Measurements from ENCODE around the gene DMAP1.

Gene DMAP1

DNA sequence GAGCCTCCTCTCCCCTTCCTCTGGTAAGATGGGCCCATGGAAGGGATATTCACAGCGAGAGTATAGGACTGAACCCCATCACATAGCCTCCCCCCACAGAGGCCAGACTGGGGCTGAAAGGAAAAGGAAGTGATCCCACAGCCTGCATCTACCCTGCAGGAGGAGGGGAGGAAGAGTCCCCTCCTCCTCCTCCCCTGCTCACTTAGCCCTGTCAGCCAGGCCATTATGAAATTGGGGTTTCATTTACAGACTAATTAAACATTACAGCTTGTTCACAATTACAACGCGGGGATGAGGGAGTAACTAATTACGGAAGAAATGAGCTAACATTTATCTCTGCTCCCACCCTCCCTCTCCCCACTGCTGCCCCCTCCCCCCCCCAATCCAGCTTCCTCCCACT is 25.4 kb downstream of the DMAP1 start:
- Histone ChIP-seq H4K20me1 (ENCODE audit: insufficient read depth, low read length) (no peaks in the 10 kb centered on the region), H3K79me2 (ENCODE audit: low read length) (no peaks in the 10 kb centered on the region), H3K4me2 (ENCODE audit: low read depth, low read length) (no peak overlapping the region), H3K9me2 (replicated peaks; ENCODE audit: insufficient read depth, low read length) (no peaks in the 10 kb centered on the region), H3K9ac (ENCODE audit: low read length) (no peak overlapping the region), H3K4me1 (ENCODE audit: low read length) (no peaks in the 10 kb centered on the region), H3K27me3 (replicated peaks; ENCODE audit: insufficient read depth, low read length) (no peaks in the 10 kb centered on the region), H3F3A (ENCODE audit: insufficient read depth, low read length) (no peaks in the 10 kb centered on the region), H3K27ac (ENCODE audit: low read length) (no peak overlapping the region), H3K9me3 (replicated peaks; ENCODE audit: insufficient read depth, low read length) (no peaks in the 10 kb centered on the region), H2AFZ (ENCODE audit: low read length) (no peak overlapping the region), H3K4me3 (ENCODE audit: low read length) (no peak overlapping the region), H3K36me3 (replicated peaks; ENCODE audit: insufficient read depth, low read length) (no peaks in the 10 kb centered on the region)
- TF ChIP-seq, protein P1, sequence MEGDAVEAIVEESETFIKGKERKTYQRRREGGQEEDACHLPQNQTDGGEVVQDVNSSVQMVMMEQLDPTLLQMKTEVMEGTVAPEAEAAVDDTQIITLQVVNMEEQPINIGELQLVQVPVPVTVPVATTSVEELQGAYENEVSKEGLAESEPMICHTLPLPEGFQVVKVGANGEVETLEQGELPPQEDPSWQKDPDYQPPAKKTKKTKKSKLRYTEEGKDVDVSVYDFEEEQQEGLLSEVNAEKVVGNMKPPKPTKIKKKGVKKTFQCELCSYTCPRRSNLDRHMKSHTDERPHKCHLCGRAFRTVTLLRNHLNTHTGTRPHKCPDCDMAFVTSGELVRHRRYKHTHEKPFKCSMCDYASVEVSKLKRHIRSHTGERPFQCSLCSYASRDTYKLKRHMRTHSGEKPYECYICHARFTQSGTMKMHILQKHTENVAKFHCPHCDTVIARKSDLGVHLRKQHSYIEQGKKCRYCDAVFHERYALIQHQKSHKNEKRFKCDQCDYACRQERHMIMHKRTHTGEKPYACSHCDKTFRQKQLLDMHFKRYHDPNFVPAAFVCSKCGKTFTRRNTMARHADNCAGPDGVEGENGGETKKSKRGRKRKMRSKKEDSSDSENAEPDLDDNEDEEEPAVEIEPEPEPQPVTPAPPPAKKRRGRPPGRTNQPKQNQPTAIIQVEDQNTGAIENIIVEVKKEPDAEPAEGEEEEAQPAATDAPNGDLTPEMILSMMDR (IDR thresholded peaks at IDR 0.05; ENCODE audit: low read length), result no peak
- TF ChIP-seq EZH2phosphoT487 (IDR thresholded peaks at IDR 0.05; ENCODE audit: low read length) (no peak), EZH2 (optimal IDR thresholded peaks at IDR 0.05; ENCODE audit: low read depth, low read length) (no peak)
- DNase-seq, result no peak

DNA sequence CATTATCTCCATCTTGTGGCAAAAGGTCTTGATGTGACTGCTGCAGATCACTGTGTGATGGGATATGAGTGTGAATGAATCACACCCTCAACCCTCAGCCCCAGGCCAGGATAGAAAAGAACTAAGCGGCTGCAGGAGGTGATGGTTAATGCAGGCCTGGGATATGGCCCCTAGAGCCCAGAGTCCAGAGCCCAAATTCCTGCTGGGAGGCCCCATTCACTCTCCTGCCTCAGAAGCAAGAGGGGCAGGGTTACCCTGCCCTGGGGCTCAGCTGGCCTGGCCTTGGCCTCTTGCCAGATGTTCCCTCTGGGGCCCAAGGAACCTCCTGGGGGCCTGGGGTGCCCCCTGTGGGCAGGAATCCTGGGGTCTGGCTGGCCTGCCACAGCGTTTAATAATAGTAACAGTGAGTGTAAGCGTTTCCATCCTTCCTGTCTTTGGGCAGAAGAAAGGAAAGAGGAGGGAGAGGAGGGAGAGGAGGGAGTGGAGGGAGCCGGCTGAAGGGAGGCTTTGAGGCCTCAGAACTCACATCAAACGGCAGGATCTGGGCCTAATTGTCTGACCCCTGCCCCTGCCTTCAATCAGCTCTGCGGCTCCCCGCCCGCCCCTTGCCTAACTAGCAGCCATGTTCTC is 26.2 kb downstream of the DMAP1 start:
- Histone ChIP-seq H3K36me3 (replicated peaks; ENCODE audit: insufficient read depth, low read length) (no peaks in the 10 kb centered on the region), H3K27me3 (replicated peaks; ENCODE audit: insufficient read depth, low read length) (no peaks in the 10 kb centered on the region), H3F3A (ENCODE audit: insufficient read depth, low read length) (no peaks in the 10 kb centered on the region), H4K20me1 (ENCODE audit: insufficient read depth, low read length) (no peaks in the 10 kb centered on the region), H3K9ac (ENCODE audit: low read length) (no peak overlapping the region), H3K4me1 (ENCODE audit: low read length) (no peaks in the 10 kb centered on the region), H3K9me2 (replicated peaks; ENCODE audit: insufficient read depth, low read length) (no peaks in the 10 kb centered on the region), H3K79me2 (ENCODE audit: low read length) (no peaks in the 10 kb centered on the region), H3K9me3 (replicated peaks; ENCODE audit: insufficient read depth, low read length) (no peaks in the 10 kb centered on the region), H3K4me2 (ENCODE audit: low read depth, low read length) (no peak overlapping the region), H3K27ac (ENCODE audit: low read length) (no peak overlapping the region), H3K4me3 (ENCODE audit: low read length) (no peak overlapping the region), H2AFZ (ENCODE audit: low read length) (no peak overlapping the region)
- no peak for DNase-seq
- TF ChIP-seq, protein P1 (IDR thresholded peaks at IDR 0.05; ENCODE audit: low read length), result no peak
- no peak for TF ChIP-seq EZH2phosphoT487 (IDR thresholded peaks at IDR 0.05; ENCODE audit: low read length)
- TF ChIP-seq EZH2 (optimal IDR thresholded peaks at IDR 0.05; ENCODE audit: low read depth, low read length), result no peak

DNA sequence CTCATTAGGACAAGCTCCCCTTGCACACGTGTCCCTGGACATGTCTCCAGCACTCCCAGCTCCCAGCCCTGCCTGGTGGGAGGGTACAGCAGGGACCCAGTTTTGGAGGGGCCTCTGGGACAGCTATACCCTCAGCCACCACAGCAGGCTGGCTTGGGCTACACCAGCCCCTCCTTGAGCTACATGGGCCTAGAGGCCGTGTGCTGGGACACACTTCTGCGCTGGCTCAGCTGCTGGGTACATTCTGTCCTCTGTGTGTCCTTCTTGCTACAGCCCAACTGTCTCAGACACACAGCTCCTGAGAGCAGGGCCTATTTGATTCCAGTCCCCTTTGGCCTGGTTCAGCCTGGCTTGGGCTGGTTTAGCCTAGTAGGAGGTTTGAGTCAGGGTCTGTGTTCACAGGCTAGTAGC is 26.7 kb downstream of the DMAP1 start:
- DNase-seq, result no peak
- no peak overlapping the region for H3K4me3 ChIP-seq (ENCODE audit: low read length)
- no peaks in the 10 kb centered on the region for H3F3A ChIP-seq (ENCODE audit: insufficient read depth, low read length)
- H3K9me2 ChIP-seq (replicated peaks; ENCODE audit: insufficient read depth, low read length), result no peaks in the 10 kb centered on the region
- H3K36me3 ChIP-seq (replicated peaks; ENCODE audit: insufficient read depth, low read length), result no peaks in the 10 kb centered on the region
- TF ChIP-seq EZH2phosphoT487 (IDR thresholded peaks at IDR 0.05; ENCODE audit: low read length) (no peak), EZH2 (optimal IDR thresholded peaks at IDR 0.05; ENCODE audit: low read depth, low read length) (no peak)
- TF ChIP-seq, protein P1 (IDR thresholded peaks at IDR 0.05; ENCODE audit: low read length), result no peak
- no peaks in the 10 kb centered on the region for H3K27me3 ChIP-seq (replicated peaks; ENCODE audit: insufficient read depth, low read length)
- no peak overlapping the region for H2AFZ ChIP-seq (ENCODE audit: low read length)
- no peaks in the 10 kb centered on the region for H3K4me1 ChIP-seq (ENCODE audit: low read length)
- no peaks in the 10 kb centered on the region for H3K79me2 ChIP-seq (ENCODE audit: low read length)
- H4K20me1 ChIP-seq (ENCODE audit: insufficient read depth, low read length), result no peaks in the 10 kb centered on the region
- H3K9me3 ChIP-seq (replicated peaks; ENCODE audit: insufficient read depth, low read length), result no peaks in the 10 kb centered on the region
- no peak overlapping the region for H3K9ac ChIP-seq (ENCODE audit: low read length)
- H3K27ac ChIP-seq (ENCODE audit: low read length), result no peak overlapping the region
- no peak overlapping the region for H3K4me2 ChIP-seq (ENCODE audit: low read depth, low read length)

Measured in MM.1S (cell line).